Progenitor cell of endocrine pancreas (in vitro differentiated cells): ENCODE measurements around the gene TMEM92. TPM values are rescaled to one million over a fixed set of nuclear protein-coding genes. Genes with fewer than 3 reads are reported as not detected.

ENCODE experiments used
- DNase-seq: peaks from one replicate; pipeline ENCODE4 v3.0.0; 2021; ENCODE audit warnings: low spot score; ENCODE audit not compliant: unreplicated experiment
- H3K27ac Mint-ChIP-seq: 2 replicates; pipeline ENCODE4 v1.8.0; 2021; ENCODE audit warnings: mild to moderate bottlenecking, moderate library complexity, mixed read lengths
- H3K27me3 Mint-ChIP-seq: 2 replicates; pipeline ENCODE4 v1.8.0; 2021; ENCODE audit warnings: mixed read lengths
- H3K36me3 Mint-ChIP-seq: 2 replicates; pipeline ENCODE4 v1.8.0; 2022; ENCODE audit warnings: mixed read lengths; ENCODE audit not compliant: insufficient read depth
- H3K4me1 Mint-ChIP-seq: 2 replicates; pipeline ENCODE4 v1.8.0; 2021; ENCODE audit warnings: low read depth, mixed read lengths
- H3K4me3 Mint-ChIP-seq: 2 replicates; pipeline ENCODE4 v1.8.0; 2021; ENCODE audit warnings: low read depth, mild to moderate bottlenecking, moderate library complexity, mixed read lengths
- H3K9me3 Mint-ChIP-seq: 2 replicates; pipeline ENCODE4 v1.8.0; 2021; ENCODE audit warnings: low read depth, mixed read lengths
- CTCF ChIP-seq: fragments of 200-600 bp; sonication (generic); IDR thresholded peaks from one replicate; pipeline ENCODE4 v1.5.0; 2021; ENCODE audit warnings: antibody characterized with exemption, mild to moderate bottlenecking; ENCODE audit not compliant: unreplicated experiment
- total RNA-seq: library from RNA; stranded (reverse); gene quantifications from 2 replicates; pipeline ENCODE4 v1.2.1, GENCODE V29; 2021

The TMEM92 gene
- total RNA-seq, 1 donor from 2014 or later, result 7.4 TPM

GRCh38 chr17:50265690-50266315 lies 8.5 kb upstream of the TMEM92 start:
- DNase-seq, result no peak
- H3K4me3 Mint-ChIP-seq, result no peak overlapping the region
- H3K27ac Mint-ChIP-seq, result no peak overlapping the region
- H3K9me3 Mint-ChIP-seq, result no peaks in the 10 kb centered on the region
- TF ChIP-seq CTCF, result no peak
- peaks cover 4% of the 10 kb centered on the region for H3K4me1 Mint-ChIP-seq
- H3K36me3 Mint-ChIP-seq, result no peaks in the 10 kb centered on the region
- H3K27me3 Mint-ChIP-seq, result peaks cover 46% of the 10 kb centered on the region

GRCh38 chr17:50266384-50267073 lies 7.7 kb upstream of the TMEM92 start:
- no peak for DNase-seq
- H3K36me3 Mint-ChIP-seq, result no peaks in the 10 kb centered on the region
- H3K27me3 Mint-ChIP-seq, result peaks cover 39% of the 10 kb centered on the region
- H3K27ac Mint-ChIP-seq, result no peak overlapping the region
- no peak overlapping the region for H3K4me3 Mint-ChIP-seq
- no peaks in the 10 kb centered on the region for H3K9me3 Mint-ChIP-seq
- H3K4me1 Mint-ChIP-seq, result peaks cover 4% of the 10 kb centered on the region
- TF ChIP-seq CTCF, result no peak

- Mint-ChIP-seq H3K4me1 (peaks cover 4% of the 10 kb centered on the region), H3K27ac (no peak overlapping the region), H3K4me3 (no peak overlapping the region)
These were observed 7.0 kb upstream of the TMEM92 start for GRCh38 chr17:50267074-50267841.

GRCh38 chr17:50268026-50268425 lies 6.2 kb upstream of the TMEM92 start:
- no peak overlapping the region for H3K4me3 Mint-ChIP-seq
- H3K36me3 Mint-ChIP-seq, result no peaks in the 10 kb centered on the region
- peaks cover 35% of the 10 kb centered on the region for H3K27me3 Mint-ChIP-seq
- H3K9me3 Mint-ChIP-seq, result no peaks in the 10 kb centered on the region
- H3K4me1 Mint-ChIP-seq, result peaks cover 8% of the 10 kb centered on the region
- no peak for DNase-seq
- no peak for TF ChIP-seq CTCF
- no peak overlapping the region for H3K27ac Mint-ChIP-seq

More at GRCh38 chr17:50267074-50267841, 7.0 kb upstream of the TMEM92 start:
- no peaks in the 10 kb centered on the region for H3K9me3 Mint-ChIP-seq
- no peak for TF ChIP-seq CTCF
- H3K27me3 Mint-ChIP-seq, result peaks cover 35% of the 10 kb centered on the region
- H3K36me3 Mint-ChIP-seq, result no peaks in the 10 kb centered on the region
- no peak for DNase-seq

- no peak for DNase-seq
- Mint-ChIP-seq H3K4me3 (no peak overlapping the region), H3K9me3 (no peaks in the 10 kb centered on the region), H3K27me3 (peaks cover 28% of the 10 kb centered on the region), H3K4me1 (peaks cover 7% of the 10 kb centered on the region), H3K27ac (no peak overlapping the region), H3K36me3 (no peaks in the 10 kb centered on the region)
- TF ChIP-seq CTCF, result no peak
These were observed 5.5 kb upstream of the TMEM92 start for GRCh38 chr17:50268743-50269275.
